ENCODE data around the gene BTK. TPM values are rescaled to one million over a fixed set of nuclear protein-coding genes. Genes with fewer than 3 reads are reported as not detected.
A peak's percentile ranks its signal among the peaks of the same experiment; 100 is the strongest.

Gene BTK
- total RNA-seq = 1 to 10 TPM; 5.3 to 9.8 TPM
- under 1 TPM; 0.12 to 0.20 (median 0.14) TPM for polyA plus RNA-seq
- total RNA-seq = 0 to 0.64 (median 0) reads per million in 6 experiments

DNA sequence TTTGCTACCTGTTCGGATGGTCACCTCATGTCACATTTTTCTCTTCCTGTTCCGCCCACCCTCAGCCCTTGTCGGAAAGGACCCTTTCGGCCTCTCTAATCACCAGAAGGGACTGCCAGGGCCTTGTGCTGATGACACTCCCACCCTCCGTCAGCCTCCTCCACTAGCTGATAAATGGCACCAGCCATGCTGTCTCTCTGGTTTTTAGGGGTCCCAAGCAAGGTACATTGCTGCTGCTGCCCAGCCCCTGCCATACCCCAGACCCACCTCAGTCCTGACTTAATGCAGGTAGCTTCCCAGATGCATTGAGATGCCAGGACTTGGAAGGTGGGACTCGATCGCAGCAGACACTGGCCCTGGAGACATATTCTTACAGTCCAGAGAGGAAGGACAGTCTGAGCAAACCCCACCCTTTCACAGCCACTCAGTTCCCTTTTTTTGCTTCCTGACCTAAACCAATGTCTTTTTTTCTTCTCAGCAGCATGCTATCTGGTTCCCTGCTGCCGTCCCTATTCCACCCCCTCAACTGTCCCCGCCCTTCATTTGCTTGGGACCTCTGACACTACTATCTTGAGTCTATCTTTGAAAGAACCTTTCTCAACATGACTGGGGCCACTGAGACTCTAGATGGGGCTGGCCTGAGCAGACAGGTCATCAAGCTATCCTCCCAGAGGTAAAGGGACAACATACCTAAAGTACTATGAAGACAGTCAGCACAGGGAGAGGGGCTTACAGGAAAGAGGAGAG lies at the start of gene BTK:
Gene BTK (minus strand): TSS at position 397 of the 747 bp plus-strand sequence. CDS start 10,907 bp downstream, outside the sequence.
- H3K36me3 Mint-ChIP-seq = no peaks in the 10 kb centered on the region
- peak within 1 kb of the TSS in 2 of 10 donors; percentile 1 to 80 for H3K4me3 Mint-ChIP-seq
- H3K4me1 Mint-ChIP-seq = peaks cover under 1 to 17% (median 4%) of the 10 kb centered on the region in 4 donors
- no peaks in the 10 kb centered on the region for H3K27me3 Mint-ChIP-seq
- POLR2A ChIA-PET = no interaction called here
- no peak for ATAC-seq
- no peaks in the 10 kb centered on the region for H3K9me3 Mint-ChIP-seq
- H3K27ac Mint-ChIP-seq = peak within 1 kb of the TSS in 3 of 10 donors; percentile 51 to 66 (median 51)
- DNase-seq = peak in 1 of 10 donors; percentile 2

DNA sequence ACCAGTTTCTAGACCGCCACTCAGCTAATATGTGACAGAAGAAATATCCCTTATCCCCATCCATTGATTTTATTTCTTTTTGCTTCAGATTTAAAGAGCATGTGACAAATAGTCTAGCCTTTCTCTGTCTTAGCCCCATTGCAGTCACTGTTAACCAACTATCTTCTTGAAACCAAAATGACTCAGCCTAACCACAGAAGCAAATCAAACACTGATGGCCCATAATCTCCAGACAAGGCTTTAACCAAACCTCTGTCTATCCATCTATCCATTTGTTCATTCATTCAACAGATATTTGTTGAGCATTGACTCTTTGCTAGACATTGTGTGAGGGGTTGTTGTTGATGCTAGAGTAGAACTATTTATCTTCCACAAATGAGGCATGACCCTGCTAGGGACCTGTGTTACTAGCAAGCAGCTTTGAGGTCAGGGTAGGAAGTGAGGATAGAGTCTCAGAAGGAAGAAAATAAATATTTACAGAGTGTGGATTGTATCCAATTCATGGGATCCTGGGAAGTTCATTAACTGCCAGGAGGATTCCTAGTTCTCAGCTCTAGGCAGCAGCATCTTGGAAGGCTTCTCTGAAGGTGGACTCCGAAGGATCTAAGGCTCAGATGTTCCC lies 44.6 kb upstream of the BTK start:
- H3K36me3 Mint-ChIP-seq = peaks cover 5 to 26% (median 18%) of the 10 kb centered on the region in 3 donors
- peak overlapping the region in 1 of 10 donors; percentile 26 for H3K4me3 Mint-ChIP-seq
- peaks cover 0 to 8% (median 2%) of the 10 kb centered on the region in 4 donors for H3K4me1 Mint-ChIP-seq
- no peak for DNase-seq
- peaks cover 0 to 8% (median 0%) of the 10 kb centered on the region in 9 donors for H3K9me3 Mint-ChIP-seq
- H3K27ac Mint-ChIP-seq = peak overlapping the region in 2 of 10 donors; percentile 36 to 48
- POLR2A ChIA-PET = no interaction called here
- no peaks in the 10 kb centered on the region for H3K27me3 Mint-ChIP-seq
- ATAC-seq = no peak

DNA sequence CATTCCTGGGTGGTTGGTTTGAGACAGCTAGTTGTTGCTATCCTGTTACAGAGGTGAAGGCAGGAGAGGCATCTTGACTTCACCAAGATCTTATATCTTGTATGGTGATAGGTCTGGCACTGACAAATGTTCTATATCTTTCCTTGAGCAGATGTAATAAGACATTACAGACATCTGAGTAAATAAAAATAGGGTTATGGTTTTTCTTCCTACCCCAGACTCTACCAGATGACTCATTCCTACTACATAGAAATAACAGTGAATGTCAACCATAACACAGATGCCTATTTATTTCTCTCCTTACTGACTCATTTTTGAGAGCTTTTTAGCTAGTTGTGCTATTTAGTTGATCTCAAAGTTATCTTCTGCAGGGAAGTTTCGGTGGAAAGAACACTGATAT lies 43.9 kb upstream of the BTK start:
- DNase-seq = no peak
- Mint-ChIP-seq H3K4me3 (peak overlapping the region in 2 of 10 donors; percentile 1 to 26), H3K27me3 (no peaks in the 10 kb centered on the region), H3K27ac (peak overlapping the region in 3 of 10 donors; percentile 22 to 48 (median 36)), H3K9me3 (peaks cover 0 to 8% (median 0%) of the 10 kb centered on the region in 9 donors), H3K36me3 (peaks cover 8 to 27% (median 21%) of the 10 kb centered on the region in 3 donors), H3K4me1 (peaks cover 0 to 8% (median 2%) of the 10 kb centered on the region in 4 donors)
- POLR2A ChIA-PET = no interaction called here
- no peak for ATAC-seq

DNA sequence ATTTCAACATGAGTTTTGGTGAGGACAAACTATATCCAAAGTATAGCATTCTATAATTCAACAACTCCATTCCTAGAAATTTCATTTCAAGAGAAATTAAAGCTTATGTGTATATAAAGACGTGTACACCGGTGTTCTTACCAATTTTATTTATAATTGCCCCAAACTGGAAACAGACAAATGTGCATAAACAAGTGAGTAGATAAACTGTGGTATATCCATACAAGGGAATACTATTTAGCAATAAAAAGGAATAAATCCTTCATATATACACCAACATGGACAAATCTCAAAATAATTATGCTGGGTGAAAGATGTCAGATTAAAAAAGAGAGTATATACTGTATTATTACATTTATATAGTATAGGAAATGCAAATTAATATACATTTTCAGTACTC lies 42.0 kb upstream of the BTK start:
- H3K27me3 Mint-ChIP-seq = no peaks in the 10 kb centered on the region
- DNase-seq (no peak), ATAC-seq (no peak)
- H3K4me1 Mint-ChIP-seq = peaks cover 0 to 8% (median 2%) of the 10 kb centered on the region in 4 donors
- peaks cover 0 to 8% (median 0%) of the 10 kb centered on the region in 9 donors for H3K9me3 Mint-ChIP-seq
- H3K36me3 Mint-ChIP-seq = peaks cover 10 to 32% (median 22%) of the 10 kb centered on the region in 3 donors
- H3K4me3 Mint-ChIP-seq = no peak overlapping the region
- H3K27ac Mint-ChIP-seq = no peak overlapping the region
- POLR2A ChIA-PET = interaction anchor here (0.7 kb wide), 1 partner anchor 8 kb away, joined by 4 read pairs; no protein-coding TSS in a partner anchor

DNA sequence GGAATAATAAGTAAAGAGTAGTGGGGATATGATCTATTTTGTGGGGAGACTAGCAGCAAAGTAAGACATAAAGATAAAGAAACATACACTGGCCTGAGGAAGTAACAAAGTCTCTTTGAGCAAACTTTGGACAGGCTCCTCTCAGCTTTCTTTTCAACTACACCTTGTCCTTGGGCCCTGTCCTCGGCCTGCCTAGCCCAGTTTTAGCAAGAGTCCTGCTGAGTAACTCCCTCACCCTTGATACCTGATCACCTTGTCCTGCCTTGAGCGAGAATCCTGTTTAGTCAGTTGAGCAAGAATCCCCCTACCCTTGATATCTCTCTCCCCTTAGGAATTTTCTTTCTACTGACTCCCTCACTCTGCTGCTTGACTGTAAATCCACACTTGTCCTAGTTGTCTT lies 33.5 kb upstream of the BTK start:
- Mint-ChIP-seq H3K4me3 (peak overlapping the region; percentile 2 to 95 (median 74)), H3K9me3 (no peaks in the 10 kb centered on the region), H3K4me1 (peaks cover 12 to 41% (median 39%) of the 10 kb centered on the region in 4 donors), H3K36me3 (peaks cover 0 to 5% (median 0%) of the 10 kb centered on the region in 3 donors), H3K27me3 (no peaks in the 10 kb centered on the region), H3K27ac (peak overlapping the region in 8 of 10 donors; percentile 12 to 96 (median 84))
- ATAC-seq (no peak), DNase-seq (no peak)
- POLR2A ChIA-PET = interaction anchor here (0.5 to 1.9 kb wide), 2 partner anchors 9 to 512 kb away, joined by 4 to 10 read pairs; partner anchors contain the start of gene ZMAT1

DNA sequence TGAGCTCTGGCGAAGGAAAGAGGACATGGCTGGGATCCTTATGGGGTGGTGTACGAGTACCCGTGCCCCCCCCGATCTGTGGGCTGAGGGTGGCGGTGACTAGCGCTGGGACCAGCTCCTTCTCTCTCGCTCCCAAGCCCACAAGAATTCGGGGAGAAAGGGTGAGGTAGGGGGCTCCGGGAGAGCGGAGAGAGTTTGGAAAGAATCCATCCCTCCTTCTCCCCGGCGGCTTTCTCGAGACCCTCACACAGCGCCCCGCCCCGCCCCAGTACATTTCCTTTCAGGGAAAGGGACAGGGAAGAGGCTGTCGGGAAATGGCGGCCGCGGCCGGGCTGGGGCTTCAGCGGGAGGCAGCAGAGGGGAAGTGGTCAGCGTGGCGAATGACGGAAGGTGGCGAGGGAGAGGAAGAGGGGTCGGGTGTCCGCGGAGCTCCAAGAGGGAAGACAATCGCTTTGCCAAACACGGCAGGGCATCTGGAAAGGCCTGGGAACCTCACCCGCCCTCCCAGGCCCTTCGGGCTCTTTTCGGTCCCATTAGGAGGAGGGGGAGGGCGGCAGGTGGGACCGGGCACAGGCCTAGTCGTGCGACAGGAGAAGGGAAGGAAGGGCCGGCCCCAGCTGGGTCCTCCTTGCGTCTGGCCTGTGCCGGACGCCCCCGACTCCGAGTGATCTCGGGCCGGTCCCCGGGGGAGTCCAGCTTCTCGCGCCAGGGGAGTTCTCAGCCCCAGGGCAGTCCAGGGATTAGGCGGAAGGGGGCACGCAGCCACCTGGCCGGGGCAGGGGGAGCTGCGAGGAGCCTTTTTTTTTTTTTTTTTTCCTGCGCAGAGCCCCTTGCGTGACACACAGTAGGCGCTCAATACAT lies 32.2 kb upstream of the BTK start:
- H3K9me3 Mint-ChIP-seq = no peaks in the 10 kb centered on the region
- ATAC-seq (peak; percentile 33 to 62), DNase-seq (peak in 8 of 10 donors; percentile 11 to 66 (median 22))
- H3K4me1 Mint-ChIP-seq = peaks cover 12 to 44% (median 41%) of the 10 kb centered on the region in 4 donors
- H3K4me3 Mint-ChIP-seq = peak overlapping the region; percentile 81 to 95 (median 88)
- POLR2A ChIA-PET = interaction anchor here (1.9 to 3.5 kb wide), 2 partner anchors 27 to 513 kb away, joined by 10 to 17 read pairs; partner anchors contain the start of genes RPL36A and ZMAT1
- H3K36me3 Mint-ChIP-seq = peaks cover 0 to 10% (median 0%) of the 10 kb centered on the region in 3 donors
- peak overlapping the region; percentile 82 to 99 (median 96) for H3K27ac Mint-ChIP-seq
- H3K27me3 Mint-ChIP-seq = no peaks in the 10 kb centered on the region

DNA sequence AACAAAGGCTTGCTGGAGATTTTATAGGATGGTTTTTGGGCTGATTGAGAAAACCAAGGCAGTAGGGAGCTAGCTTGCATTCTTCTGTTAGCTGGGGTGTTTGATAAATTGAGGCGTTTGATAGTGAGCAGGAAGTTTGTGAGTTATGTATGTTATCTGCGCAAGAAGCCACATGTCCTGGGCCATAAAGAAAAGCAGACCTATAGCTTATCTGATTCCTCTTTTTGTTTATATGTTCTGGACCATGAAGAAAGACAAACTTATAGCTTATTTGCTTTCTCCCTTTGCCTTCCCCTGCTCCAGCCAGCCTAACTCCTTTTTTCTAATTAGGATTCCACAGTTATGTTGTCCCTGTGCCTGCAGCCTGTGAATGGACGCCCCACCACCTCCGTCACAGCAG lies 31.2 kb upstream of the BTK start:
- Mint-ChIP-seq H3K36me3 (peaks cover 0 to 18% (median 0%) of the 10 kb centered on the region in 3 donors), H3K27ac (peak overlapping the region; percentile 82 to 99 (median 96)), H3K4me3 (peak overlapping the region; percentile 73 to 95 (median 88)), H3K9me3 (no peaks in the 10 kb centered on the region), H3K4me1 (peaks cover 16 to 54% (median 50%) of the 10 kb centered on the region in 4 donors), H3K27me3 (no peaks in the 10 kb centered on the region)
- DNase-seq (no peak), ATAC-seq (no peak)
- POLR2A ChIA-PET = interaction anchor here (1.2 to 3.5 kb wide), 3 partner anchors 26 to 515 kb away, joined by 3 to 17 read pairs (median 8); partner anchors contain the start of genes RPL36A and ZMAT1

DNA sequence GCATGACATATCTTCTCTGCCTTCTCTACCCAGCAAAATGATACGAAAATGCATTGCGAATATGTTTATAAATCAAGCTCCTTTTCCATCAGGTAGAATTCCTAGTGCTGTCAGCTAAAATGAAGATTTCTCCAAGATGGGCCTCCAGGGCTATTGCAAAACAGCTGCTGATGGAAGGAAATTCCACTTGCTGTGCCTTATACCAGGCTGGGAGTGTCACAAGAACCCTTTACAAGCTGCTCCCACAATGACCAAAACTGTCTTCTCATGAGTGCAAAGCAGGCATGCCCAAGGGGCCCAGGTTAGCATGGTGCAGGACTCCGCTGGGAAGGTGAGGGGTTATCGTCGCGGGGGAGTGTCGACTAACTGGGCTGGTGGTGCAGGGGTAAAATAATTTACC lies 30.7 kb upstream of the BTK start:
- DNase-seq (no peak), ATAC-seq (no peak)
- Mint-ChIP-seq H3K27ac (peak overlapping the region; percentile 49 to 99 (median 94)), H3K9me3 (no peaks in the 10 kb centered on the region), H3K4me1 (peaks cover 16 to 58% (median 55%) of the 10 kb centered on the region in 4 donors), H3K27me3 (no peaks in the 10 kb centered on the region), H3K36me3 (peaks cover 0 to 23% (median 0%) of the 10 kb centered on the region in 3 donors), H3K4me3 (peak overlapping the region in 9 of 10 donors; percentile 6 to 95 (median 82))
- POLR2A ChIA-PET = interaction anchor here (1.2 to 3.5 kb wide), 3 partner anchors 26 to 515 kb away, joined by 3 to 17 read pairs (median 8); partner anchors contain the start of genes RPL36A and ZMAT1

DNA sequence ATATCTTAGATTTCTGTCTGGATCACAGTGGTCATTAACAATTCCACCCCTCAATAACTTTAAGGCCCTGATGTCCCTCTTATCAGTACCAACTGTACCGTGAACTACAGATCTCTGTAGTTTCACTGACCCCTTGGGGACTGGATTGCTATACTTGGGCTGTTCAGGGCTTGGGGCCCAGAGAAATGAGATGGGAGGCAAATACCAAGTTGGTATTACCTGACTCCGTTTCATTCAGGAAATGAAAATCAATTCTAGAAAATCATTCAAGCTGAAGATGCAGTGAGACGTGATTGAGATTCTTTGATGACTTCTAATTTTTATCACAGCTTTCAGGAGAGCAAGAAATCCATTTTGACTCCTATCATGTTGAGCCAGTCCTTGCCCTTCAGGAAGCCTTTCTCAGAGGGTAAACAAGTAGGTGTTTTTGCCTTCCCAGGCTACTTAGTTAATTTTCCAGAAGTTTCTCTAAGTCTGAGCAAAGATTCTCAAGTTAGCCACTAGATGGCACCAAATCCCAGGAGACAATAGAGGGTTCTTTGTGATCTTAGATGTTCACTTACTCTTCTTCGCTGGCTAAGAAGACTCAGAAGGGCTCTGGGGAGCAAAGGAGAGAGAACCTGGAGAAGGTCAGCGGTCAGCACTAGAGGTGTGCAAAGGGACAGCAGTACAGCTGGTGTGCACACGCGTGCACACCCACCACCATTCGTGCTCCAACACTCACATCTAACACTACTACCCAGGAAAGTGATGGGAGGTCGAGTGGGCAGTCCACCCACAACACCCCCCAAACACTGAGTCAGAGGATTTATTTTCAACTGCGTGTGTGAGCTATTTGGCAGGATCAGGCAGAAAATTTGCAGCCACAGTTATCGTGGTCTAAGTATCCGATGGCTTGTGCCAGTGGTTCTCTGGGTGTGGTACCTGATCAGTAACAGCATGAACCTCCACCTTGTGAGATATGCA lies 29.5 kb upstream of the BTK start:
- H3K27ac Mint-ChIP-seq = peak overlapping the region; percentile 78 to 94 (median 88)
- peaks cover 19 to 63% (median 61%) of the 10 kb centered on the region in 4 donors for H3K4me1 Mint-ChIP-seq
- ATAC-seq (peak; percentile 60 to 75), DNase-seq (peak in 8 of 10 donors; percentile 5 to 72 (median 56))
- no peaks in the 10 kb centered on the region for H3K27me3 Mint-ChIP-seq
- no peaks in the 10 kb centered on the region for H3K9me3 Mint-ChIP-seq
- H3K4me3 Mint-ChIP-seq = peak overlapping the region; percentile 12 to 79 (median 44)
- H3K36me3 Mint-ChIP-seq = peaks cover 0 to 25% (median 0%) of the 10 kb centered on the region in 3 donors
- POLR2A ChIA-PET = interaction anchor here (2.7 to 3.5 kb wide), 2 partner anchors 24 to 517 kb away, joined by 8 to 17 read pairs; partner anchors contain the start of genes RPL36A and ZMAT1

DNA sequence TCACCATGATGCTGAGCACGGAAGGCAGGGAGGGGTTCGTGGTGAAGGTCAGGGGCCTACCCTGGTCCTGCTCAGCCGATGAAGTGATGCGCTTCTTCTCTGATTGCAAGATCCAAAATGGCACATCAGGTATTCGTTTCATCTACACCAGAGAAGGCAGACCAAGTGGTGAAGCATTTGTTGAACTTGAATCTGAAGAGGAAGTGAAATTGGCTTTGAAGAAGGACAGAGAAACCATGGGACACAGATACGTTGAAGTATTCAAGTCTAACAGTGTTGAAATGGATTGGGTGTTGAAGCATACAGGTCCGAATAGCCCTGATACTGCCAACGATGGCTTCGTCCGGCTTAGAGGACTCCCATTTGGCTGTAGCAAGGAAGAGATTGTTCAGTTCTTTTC lies 26.0 kb upstream of the BTK start:
- DNase-seq = no peak
- peak overlapping the region in 5 of 10 donors; percentile 22 to 83 (median 40) for H3K27ac Mint-ChIP-seq
- H3K36me3 Mint-ChIP-seq = peaks cover 0 to 28% (median 0%) of the 10 kb centered on the region in 3 donors
- peaks cover 17 to 53% (median 45%) of the 10 kb centered on the region in 4 donors for H3K4me1 Mint-ChIP-seq
- H3K4me3 Mint-ChIP-seq = peak overlapping the region in 1 of 10 donors; percentile 34
- no peak for ATAC-seq
- no peaks in the 10 kb centered on the region for H3K27me3 Mint-ChIP-seq
- no peaks in the 10 kb centered on the region for H3K9me3 Mint-ChIP-seq
- POLR2A ChIA-PET = no interaction called here
